ENCODE data around the gene OR2L5.

DNA sequence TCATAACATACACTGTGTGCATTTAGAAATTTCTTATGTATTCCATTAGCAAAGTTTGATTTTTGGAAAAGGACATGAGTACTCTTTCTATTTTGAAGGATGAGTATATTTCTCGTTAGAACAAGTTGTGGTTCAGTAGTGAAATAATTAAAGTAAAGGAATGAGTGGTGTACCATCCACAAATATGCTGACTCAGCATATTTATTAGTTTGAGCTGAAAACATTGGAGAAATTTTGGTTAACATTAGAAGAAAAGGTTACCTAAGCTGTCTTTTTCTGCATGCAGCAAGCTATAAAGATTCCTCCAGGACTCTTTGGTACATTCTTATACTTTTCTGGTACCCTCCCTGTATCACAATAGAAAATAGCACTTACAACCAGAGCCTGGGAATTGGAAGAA is 5.7 kb upstream of the OR2L5 start:
- TF ChIP-seq CTCF (IDR thresholded peaks at IDR 0.05) (no peak), POLR2A (IDR thresholded peaks at IDR 0.05) (no peak)

Data from esophagus squamous epithelium (tissue), 4 donors.